ENCODE results near the gene IRX4. TPM values are rescaled to one million over a fixed set of nuclear protein-coding genes. Genes with fewer than 3 reads are reported as not detected.
A peak's percentile ranks its signal among the peaks of the same experiment; 100 is the strongest.

The IRX4 gene
- total and polyA plus RNA-seq, 2 experiments from 2014 or later = 0.82 to 1.7 TPM

DNA sequence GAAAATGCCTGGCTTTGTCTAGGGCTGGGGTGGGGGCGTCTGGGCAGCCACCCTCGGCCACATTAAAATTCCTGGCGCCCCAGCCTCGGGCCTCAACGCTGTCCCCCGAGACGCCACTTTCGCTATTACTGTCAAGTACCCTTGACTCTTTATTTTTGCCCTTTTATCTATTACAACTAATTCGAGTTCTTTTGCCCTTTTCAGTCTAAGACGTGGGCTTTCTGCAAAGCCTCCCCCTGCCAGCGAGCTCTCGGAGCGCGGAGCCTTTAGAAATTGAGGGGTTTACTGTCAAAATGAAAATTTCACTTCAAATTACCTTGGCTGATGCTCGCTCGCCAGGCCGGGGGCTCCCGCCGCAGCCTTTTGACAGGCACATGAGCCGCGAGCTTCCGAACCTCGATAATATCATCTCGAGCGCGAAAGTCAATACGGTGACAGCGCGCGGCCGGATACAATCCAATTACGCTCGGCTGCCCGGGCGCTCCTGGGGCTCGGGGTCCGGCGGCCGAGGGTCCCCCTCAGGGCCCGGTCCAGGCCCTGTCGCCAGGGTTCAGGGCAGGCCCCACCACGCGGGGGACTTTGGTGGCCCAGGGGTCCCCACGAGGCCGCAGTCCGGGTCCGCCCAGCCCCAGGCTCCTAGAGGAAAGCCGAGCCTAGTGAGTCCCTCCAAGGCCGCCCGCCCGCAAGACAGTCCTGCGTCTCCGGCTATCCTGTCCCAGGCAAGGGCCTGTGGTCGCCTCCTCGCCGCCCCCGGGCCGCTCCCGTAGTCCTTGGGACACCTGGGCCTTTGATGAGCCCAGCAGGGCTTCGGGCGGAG is 6.7 kb downstream of the IRX4 start:
- H3K9me3 Mint-ChIP-seq = peaks cover 6% of the 10 kb centered on the region; the same call in 2 of the 3 replicates
- Histone ChIP-seq H3K4me2 (peak overlapping the region; percentile 92), H4K20me1 (replicated peaks; ENCODE audit: insufficient read depth) (peaks cover 6% of the 10 kb centered on the region; the same call in 1 of the 2 replicates), H3F3A (replicated peaks; ENCODE audit: low read depth) (0 out of 2 replicates have a peak, but pooled peaks cover 8% of the 10 kb centered on the region), H2AFZ (peak overlapping the region; percentile 23; the same call in 1 of the 2 replicates), H3K27me3 (ENCODE audit: insufficient read depth) (peaks cover 86% of the 10 kb centered on the region), H3K4me1 (ENCODE audit: insufficient read depth) (peaks cover 29% of the 10 kb centered on the region), H3K4me3 (peak overlapping the region; percentile 56), H3K36me3 (ENCODE audit: insufficient read depth) (no peaks in the 10 kb centered on the region), H3K9me2 (ENCODE audit: insufficient read depth) (no peaks in the 10 kb centered on the region), H3K79me2 (replicated peaks; ENCODE audit: insufficient read depth) (no peaks in the 10 kb centered on the region), H3K27ac (ENCODE audit: low read depth) (no peak overlapping the region)
- peak; percentile 98 for TF ChIP-seq EZH2 (IDR thresholded peaks at IDR 0.05; ENCODE audit: low read depth, unreplicated experiment)
- TF ChIP-seq, protein P1, sequence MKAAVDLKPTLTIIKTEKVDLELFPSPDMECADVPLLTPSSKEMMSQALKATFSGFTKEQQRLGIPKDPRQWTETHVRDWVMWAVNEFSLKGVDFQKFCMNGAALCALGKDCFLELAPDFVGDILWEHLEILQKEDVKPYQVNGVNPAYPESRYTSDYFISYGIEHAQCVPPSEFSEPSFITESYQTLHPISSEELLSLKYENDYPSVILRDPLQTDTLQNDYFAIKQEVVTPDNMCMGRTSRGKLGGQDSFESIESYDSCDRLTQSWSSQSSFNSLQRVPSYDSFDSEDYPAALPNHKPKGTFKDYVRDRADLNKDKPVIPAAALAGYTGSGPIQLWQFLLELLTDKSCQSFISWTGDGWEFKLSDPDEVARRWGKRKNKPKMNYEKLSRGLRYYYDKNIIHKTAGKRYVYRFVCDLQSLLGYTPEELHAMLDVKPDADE (IDR thresholded peaks at IDR 0.05) = no peak
- DNase-seq (ENCODE audit: low spot score) (peak; percentile 66), ATAC-seq (peak; percentile 12)
- H3K4me3 Mint-ChIP-seq = peak overlapping the region; percentile 67
- H3K27me3 Mint-ChIP-seq (ENCODE audit: insufficient read depth, low read depth, poor library complexity) = peaks cover 82% of the 10 kb centered on the region
- H3K4me1 Mint-ChIP-seq = peaks cover 45% of the 10 kb centered on the region
- H3K27ac Mint-ChIP-seq = no peak overlapping the region
- H3K36me3 Mint-ChIP-seq (ENCODE audit: low read depth) = peaks cover 3% of the 10 kb centered on the region; the same call in 1 of the 3 replicates

DNA sequence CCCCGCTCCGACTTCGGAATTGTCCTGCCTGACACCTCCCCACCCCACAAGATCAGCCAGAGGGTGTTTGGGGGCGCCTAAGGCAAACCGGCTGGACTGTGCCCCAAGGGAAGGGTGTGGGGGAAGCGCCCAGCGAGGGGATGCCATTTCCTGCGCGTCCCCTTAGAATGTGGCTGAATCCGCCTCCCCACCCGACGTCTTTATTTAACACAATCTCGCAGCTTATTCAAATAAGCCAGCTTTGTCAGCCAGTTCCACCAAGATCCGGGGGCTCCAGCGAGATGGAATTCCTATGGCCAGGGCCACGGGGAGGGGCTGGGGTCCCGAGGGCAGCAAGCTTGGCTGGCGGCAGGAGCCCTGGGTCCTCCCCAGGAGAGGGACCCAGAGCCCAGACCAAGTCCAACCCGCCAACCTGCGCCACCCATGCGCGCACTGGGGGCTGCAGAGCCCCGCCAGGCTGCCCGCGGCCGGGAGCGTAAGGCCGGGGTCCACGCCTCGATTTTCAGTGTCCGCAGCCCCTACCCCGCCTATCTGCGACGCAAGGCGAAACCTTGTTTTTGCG is 7.4 kb downstream of the IRX4 start:
- TF ChIP-seq EZH2phosphoT487 (IDR thresholded peaks at IDR 0.05; ENCODE audit: unreplicated experiment) = no peak
- TF ChIP-seq, protein P2, sequence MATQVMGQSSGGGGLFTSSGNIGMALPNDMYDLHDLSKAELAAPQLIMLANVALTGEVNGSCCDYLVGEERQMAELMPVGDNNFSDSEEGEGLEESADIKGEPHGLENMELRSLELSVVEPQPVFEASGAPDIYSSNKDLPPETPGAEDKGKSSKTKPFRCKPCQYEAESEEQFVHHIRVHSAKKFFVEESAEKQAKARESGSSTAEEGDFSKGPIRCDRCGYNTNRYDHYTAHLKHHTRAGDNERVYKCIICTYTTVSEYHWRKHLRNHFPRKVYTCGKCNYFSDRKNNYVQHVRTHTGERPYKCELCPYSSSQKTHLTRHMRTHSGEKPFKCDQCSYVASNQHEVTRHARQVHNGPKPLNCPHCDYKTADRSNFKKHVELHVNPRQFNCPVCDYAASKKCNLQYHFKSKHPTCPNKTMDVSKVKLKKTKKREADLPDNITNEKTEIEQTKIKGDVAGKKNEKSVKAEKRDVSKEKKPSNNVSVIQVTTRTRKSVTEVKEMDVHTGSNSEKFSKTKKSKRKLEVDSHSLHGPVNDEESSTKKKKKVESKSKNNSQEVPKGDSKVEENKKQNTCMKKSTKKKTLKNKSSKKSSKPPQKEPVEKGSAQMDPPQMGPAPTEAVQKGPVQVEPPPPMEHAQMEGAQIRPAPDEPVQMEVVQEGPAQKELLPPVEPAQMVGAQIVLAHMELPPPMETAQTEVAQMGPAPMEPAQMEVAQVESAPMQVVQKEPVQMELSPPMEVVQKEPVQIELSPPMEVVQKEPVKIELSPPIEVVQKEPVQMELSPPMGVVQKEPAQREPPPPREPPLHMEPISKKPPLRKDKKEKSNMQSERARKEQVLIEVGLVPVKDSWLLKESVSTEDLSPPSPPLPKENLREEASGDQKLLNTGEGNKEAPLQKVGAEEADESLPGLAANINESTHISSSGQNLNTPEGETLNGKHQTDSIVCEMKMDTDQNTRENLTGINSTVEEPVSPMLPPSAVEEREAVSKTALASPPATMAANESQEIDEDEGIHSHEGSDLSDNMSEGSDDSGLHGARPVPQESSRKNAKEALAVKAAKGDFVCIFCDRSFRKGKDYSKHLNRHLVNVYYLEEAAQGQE (IDR thresholded peaks at IDR 0.05; ENCODE audit: unreplicated experiment) = no peak
- TF ChIP-seq, protein P3, sequence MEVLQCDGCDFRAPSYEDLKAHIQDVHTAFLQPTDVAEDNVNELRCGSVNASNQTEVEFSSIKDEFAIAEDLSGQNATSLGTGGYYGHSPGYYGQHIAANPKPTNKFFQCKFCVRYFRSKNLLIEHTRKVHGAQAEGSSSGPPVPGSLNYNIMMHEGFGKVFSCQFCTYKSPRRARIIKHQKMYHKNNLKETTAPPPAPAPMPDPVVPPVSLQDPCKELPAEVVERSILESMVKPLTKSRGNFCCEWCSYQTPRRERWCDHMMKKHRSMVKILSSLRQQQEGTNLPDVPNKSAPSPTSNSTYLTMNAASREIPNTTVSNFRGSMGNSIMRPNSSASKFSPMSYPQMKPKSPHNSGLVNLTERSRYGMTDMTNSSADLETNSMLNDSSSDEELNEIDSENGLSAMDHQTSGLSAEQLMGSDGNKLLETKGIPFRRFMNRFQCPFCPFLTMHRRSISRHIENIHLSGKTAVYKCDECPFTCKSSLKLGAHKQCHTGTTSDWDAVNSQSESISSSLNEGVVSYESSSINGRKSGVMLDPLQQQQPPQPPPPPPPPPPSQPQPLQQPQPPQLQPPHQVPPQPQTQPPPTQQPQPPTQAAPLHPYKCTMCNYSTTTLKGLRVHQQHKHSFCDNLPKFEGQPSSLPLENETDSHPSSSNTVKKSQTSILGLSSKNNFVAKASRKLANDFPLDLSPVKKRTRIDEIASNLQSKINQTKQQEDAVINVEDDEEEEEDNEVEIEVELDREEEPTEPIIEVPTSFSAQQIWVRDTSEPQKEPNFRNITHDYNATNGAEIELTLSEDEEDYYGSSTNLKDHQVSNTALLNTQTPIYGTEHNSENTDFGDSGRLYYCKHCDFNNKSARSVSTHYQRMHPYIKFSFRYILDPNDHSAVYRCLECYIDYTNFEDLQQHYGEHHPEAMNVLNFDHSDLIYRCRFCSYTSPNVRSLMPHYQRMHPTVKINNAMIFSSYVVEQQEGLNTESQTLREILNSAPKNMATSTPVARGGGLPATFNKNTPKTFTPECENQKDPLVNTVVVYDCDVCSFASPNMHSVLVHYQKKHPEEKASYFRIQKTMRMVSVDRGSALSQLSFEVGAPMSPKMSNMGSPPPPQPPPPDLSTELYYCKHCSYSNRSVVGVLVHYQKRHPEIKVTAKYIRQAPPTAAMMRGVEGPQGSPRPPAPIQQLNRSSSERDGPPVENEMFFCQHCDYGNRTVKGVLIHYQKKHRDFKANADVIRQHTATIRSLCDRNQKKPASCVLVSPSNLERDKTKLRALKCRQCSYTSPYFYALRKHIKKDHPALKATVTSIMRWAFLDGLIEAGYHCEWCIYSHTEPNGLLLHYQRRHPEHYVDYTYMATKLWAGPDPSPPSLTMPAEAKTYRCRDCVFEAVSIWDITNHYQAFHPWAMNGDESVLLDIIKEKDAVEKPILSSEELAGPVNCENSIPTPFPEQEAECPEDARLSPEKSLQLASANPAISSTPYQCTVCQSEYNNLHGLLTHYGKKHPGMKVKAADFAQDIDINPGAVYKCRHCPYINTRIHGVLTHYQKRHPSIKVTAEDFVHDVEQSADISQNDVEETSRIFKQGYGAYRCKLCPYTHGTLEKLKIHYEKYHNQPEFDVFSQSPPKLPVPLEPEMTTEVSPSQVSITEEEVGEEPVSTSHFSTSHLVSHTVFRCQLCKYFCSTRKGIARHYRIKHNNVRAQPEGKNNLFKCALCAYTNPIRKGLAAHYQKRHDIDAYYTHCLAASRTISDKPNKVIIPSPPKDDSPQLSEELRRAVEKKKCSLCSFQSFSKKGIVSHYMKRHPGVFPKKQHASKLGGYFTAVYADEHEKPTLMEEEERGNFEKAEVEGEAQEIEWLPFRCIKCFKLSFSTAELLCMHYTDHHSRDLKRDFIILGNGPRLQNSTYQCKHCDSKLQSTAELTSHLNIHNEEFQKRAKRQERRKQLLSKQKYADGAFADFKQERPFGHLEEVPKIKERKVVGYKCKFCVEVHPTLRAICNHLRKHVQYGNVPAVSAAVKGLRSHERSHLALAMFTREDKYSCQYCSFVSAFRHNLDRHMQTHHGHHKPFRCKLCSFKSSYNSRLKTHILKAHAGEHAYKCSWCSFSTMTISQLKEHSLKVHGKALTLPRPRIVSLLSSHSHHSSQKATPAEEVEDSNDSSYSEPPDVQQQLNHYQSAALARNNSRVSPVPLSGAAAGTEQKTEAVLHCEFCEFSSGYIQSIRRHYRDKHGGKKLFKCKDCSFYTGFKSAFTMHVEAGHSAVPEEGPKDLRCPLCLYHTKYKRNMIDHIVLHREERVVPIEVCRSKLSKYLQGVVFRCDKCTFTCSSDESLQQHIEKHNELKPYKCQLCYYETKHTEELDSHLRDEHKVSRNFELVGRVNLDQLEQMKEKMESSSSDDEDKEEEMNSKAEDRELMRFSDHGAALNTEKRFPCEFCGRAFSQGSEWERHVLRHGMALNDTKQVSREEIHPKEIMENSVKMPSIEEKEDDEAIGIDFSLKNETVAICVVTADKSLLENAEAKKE (CRISPR knock-in tag; IDR thresholded peaks at IDR 0.05) = no peak
- Histone ChIP-seq H3K4me1 (ENCODE audit: insufficient read depth) (peaks cover 25% of the 10 kb centered on the region), H3K9me2 (ENCODE audit: insufficient read depth) (no peaks in the 10 kb centered on the region), H3K27ac (ENCODE audit: low read depth) (no peak overlapping the region), H2AFZ (peak overlapping the region; percentile 63), H3F3A (replicated peaks; ENCODE audit: low read depth) (0 out of 2 replicates have a peak, but pooled peaks cover 9% of the 10 kb centered on the region), H3K4me3 (peak overlapping the region; percentile 56), H3K79me2 (replicated peaks; ENCODE audit: insufficient read depth) (no peaks in the 10 kb centered on the region), H4K20me1 (replicated peaks; ENCODE audit: insufficient read depth) (peaks cover 6% of the 10 kb centered on the region; the same call in 1 of the 2 replicates), H3K36me3 (ENCODE audit: insufficient read depth) (no peaks in the 10 kb centered on the region), H3K4me2 (peak overlapping the region; percentile 92), H3K27me3 (ENCODE audit: insufficient read depth) (peaks cover 79% of the 10 kb centered on the region)
- DNase-seq (ENCODE audit: low spot score) (peak; percentile 51), ATAC-seq (peak; percentile 5)
- peak overlapping the region; percentile 67 for H3K4me3 Mint-ChIP-seq
- peaks cover 75% of the 10 kb centered on the region for H3K27me3 Mint-ChIP-seq (ENCODE audit: insufficient read depth, low read depth, poor library complexity)
- H3K4me1 Mint-ChIP-seq = peaks cover 43% of the 10 kb centered on the region
- peaks cover 3% of the 10 kb centered on the region; the same call in 1 of the 3 replicates for H3K36me3 Mint-ChIP-seq (ENCODE audit: low read depth)
- no peak overlapping the region for H3K27ac Mint-ChIP-seq
- H3K9me3 Mint-ChIP-seq = peaks cover 6% of the 10 kb centered on the region; the same call in 2 of the 3 replicates

All from GM23338 (cell line).